HCT116 (cell line): ENCODE data around the gene KRTAP10-11. TPM values are rescaled to one million over a fixed set of nuclear protein-coding genes. Genes with fewer than 3 reads are reported as not detected.

Experiments used
- ATAC-seq: fragments of 200-7000 bp; cut with Tn5 transposase; 2 replicates; pipeline ENCODE4 v1.9.1; 2020; ENCODE audit warnings: mild to moderate bottlenecking, moderate library complexity
- BruUV-seq: library from RNA; stranded (reverse); fragments of 400-500 nt; replicated peaks from 2 replicates; lab custom pipeline; 2021; lab: Mats Ljungman, UMichigan
- CTCF ChIA-PET: fragments of 300-600 bp; sonication (Branson Sonifier 250); formaldehyde crosslinking; loops from one replicate; lab custom pipeline; 2021; ENCODE audit warnings: antibody characterized with exemption; lab: Charles Lee
- POLR2A ChIA-PET: fragments of 300-600, 350-600 bp; sonication (Branson Sonifier 250); formaldehyde crosslinking; loops from one replicate; lab custom pipeline; 2021; ENCODE audit warnings: antibody characterized with exemption; lab: Charles Lee
- RAD21 ChIA-PET, 2 experiments: fragments of 300-600 bp; sonication (Branson Sonifier 250); formaldehyde crosslinking; loops; one replicate each; lab custom pipeline; 2023; ENCODE audit warnings: low total read pairs in 2 of 2; ENCODE audit not compliant: uncharacterized antibody in 2 of 2, unreplicated experiment in 2 of 2, low non-redundant PET in 1 of 2; lab: Charles Lee
- DNase-seq: peaks from one replicate; pipeline ENCODE4 v3.0.0-alpha.2; 2010; ENCODE audit warnings: low read depth, low spot score
- H2AFZ ChIP-seq: fragments of 200-600 bp; shearing (Covaris generic), sonication (generic); 2 replicates; pipeline ENCODE4 v1.6.1; 2017; ENCODE audit warnings: low read depth, mixed run types, mixed read lengths, antibody characterized with exemption, low read length; ENCODE audit not compliant: poor library complexity, severe bottlenecking
- H3K27ac ChIP-seq: 2 replicates; pipeline ENCODE4 v1.5.1; 2012; ENCODE audit warnings: low read depth, low read length
- H3K27me3 ChIP-seq: fragments of 200-600 bp; sonication (generic); 2 replicates; pipeline ENCODE4 v1.6.1; 2016; ENCODE audit warnings: mixed run types, low read length, mixed read lengths; ENCODE audit not compliant: insufficient read depth
- H3K36me3 ChIP-seq, 2 experiments: fragments of 200-500 bp in 1 of 2; fragments of 200-600 bp in 1 of 2; sonication (Bioruptor generic) in 1 of 2; sonication (generic) in 1 of 2; 2 replicates each; pipeline versions ENCODE4 v1.5.1 to v1.6.1; 2014 to 2016; ENCODE audit warnings: low read length in 2 of 2, inconsistent platforms in 1 of 2, mixed read lengths in 1 of 2, mixed run types in 1 of 2; ENCODE audit not compliant: insufficient read depth in 2 of 2, control insufficient read depth in 1 of 2
- H3K4me1 ChIP-seq, 2 experiments: fragments of 200-600 bp in 1 of 2; sonication (generic) in 1 of 2; 2 replicates each; pipeline versions ENCODE4 v1.5.1 to v1.6.1; 2012 to 2017; ENCODE audit warnings: low read length in 2 of 2, inconsistent platforms in 1 of 2, mild to moderate bottlenecking in 1 of 2, mixed read lengths in 1 of 2, mixed run types in 1 of 2, moderate library complexity in 1 of 2; ENCODE audit not compliant: insufficient read depth in 2 of 2, control insufficient read depth in 1 of 2
- H3K4me2 ChIP-seq: fragments of 200-600 bp; sonication (generic); 2 replicates; pipeline ENCODE4 v1.6.1; 2017; ENCODE audit warnings: mixed run types, low read length, mixed read lengths
- H3K4me3 ChIP-seq, 2 experiments: fragments of 200-600 bp in 1 of 2; sonication (generic) in 1 of 2; replicated peaks in 1 of 2; 2 replicates each; pipeline ENCODE4 v1.5.1; 2011 to 2016; ENCODE audit warnings: low read length in 2 of 2, control low read depth in 1 of 2, low read depth in 1 of 2, mild to moderate bottlenecking in 1 of 2, mixed read lengths in 1 of 2, mixed run types in 1 of 2
- H3K79me2 ChIP-seq: fragments of 200-600 bp; sonication (generic); 2 replicates; pipeline ENCODE4 v1.6.1; 2017; ENCODE audit warnings: mild to moderate bottlenecking, mixed run types, low read length, moderate library complexity, mixed read lengths; ENCODE audit not compliant: insufficient read depth
- H3K9ac ChIP-seq: fragments of 200-600 bp; sonication (generic); 2 replicates; pipeline ENCODE4 v1.6.1; 2016; ENCODE audit warnings: low read length, mixed read lengths
- H3K9me2 ChIP-seq: fragments of 200-600 bp; sonication (generic), shearing (Covaris generic); 2 replicates; pipeline ENCODE4 v1.6.1; 2017; ENCODE audit warnings: mixed run types, mild to moderate bottlenecking, moderate library complexity; ENCODE audit not compliant: insufficient read depth
- H3K9me3 ChIP-seq, 2 experiments: fragments of 200-500 bp in 1 of 2; fragments of 200-600 bp in 1 of 2; sonication (Bioruptor generic) in 1 of 2; sonication (generic) in 1 of 2; 2 replicates each; pipeline ENCODE4 v1.6.1; 2014 to 2017; ENCODE audit warnings: low read length in 2 of 2, mixed read lengths in 2 of 2, inconsistent platforms in 1 of 2, low read depth in 1 of 2, mild to moderate bottlenecking in 1 of 2, mixed run types in 1 of 2, moderate library complexity in 1 of 2; ENCODE audit not compliant: control insufficient read depth in 1 of 2, insufficient read depth in 1 of 2
- H4K20me1 ChIP-seq: fragments of 200-600 bp; sonication (generic), shearing (Covaris generic); 2 replicates; pipeline ENCODE4 v1.6.1; 2017; ENCODE audit warnings: mixed run types, mild to moderate bottlenecking, moderate library complexity; ENCODE audit not compliant: insufficient read depth
- EGR1 ChIP-seq: IDR thresholded peaks from 2 replicates; pipeline ENCODE4 v1.6.1; 2012; ENCODE audit warnings: low read depth
- EZH2 ChIP-seq: fragments of 200-600 bp; sonication (generic); IDR thresholded peaks from 2 replicates; pipeline ENCODE4 v1.6.1; 2017; ENCODE audit warnings: antibody characterized with exemption, mixed run types
- EZH2phosphoT487 ChIP-seq: fragments of 200-600 bp; IDR thresholded peaks from 2 replicates; pipeline ENCODE4 v1.6.1; 2018; ENCODE audit warnings: antibody characterized with exemption, borderline replicate concordance
- FOSL1 ChIP-seq: IDR thresholded peaks from 2 replicates; pipeline ENCODE4 v1.6.1; 2012; ENCODE audit warnings: low read depth
- JUND ChIP-seq: IDR thresholded peaks from 2 replicates; pipeline ENCODE4 v1.6.1; 2012
- POLR2A ChIP-seq: IDR thresholded peaks from 2 replicates; pipeline ENCODE4 v1.7.0; 2011; ENCODE audit warnings: borderline replicate concordance; ENCODE audit not compliant: insufficient read depth, insufficient read length; ENCODE audit errors: extremely low read depth
- POLR2AphosphoS5 ChIP-seq: IDR thresholded peaks from 2 replicates; pipeline ENCODE4 v1.6.1; 2011; ENCODE audit warnings: mild to moderate bottlenecking, low read depth, low read length, moderate library complexity
- RAD21 ChIP-seq: IDR thresholded peaks from 2 replicates; pipeline ENCODE4 v1.6.1; 2012; ENCODE audit warnings: low read depth, mild to moderate bottlenecking
- SIN3A ChIP-seq: IDR thresholded peaks from 2 replicates; pipeline ENCODE4 v1.6.1; 2012; ENCODE audit warnings: low read depth
- SP1 ChIP-seq: IDR thresholded peaks from 2 replicates; pipeline ENCODE4 v1.6.1; 2012; ENCODE audit warnings: low read depth
- SRF ChIP-seq: IDR thresholded peaks from 2 replicates; pipeline ENCODE4 v1.6.1; 2012; ENCODE audit warnings: low read depth
- TCF7L2 ChIP-seq: IDR thresholded peaks from 2 replicates; pipeline ENCODE4 v1.7.0; 2011; ENCODE audit warnings: borderline replicate concordance, inconsistent platforms; ENCODE audit not compliant: insufficient read depth, insufficient read length; ENCODE audit errors: extremely low read depth
- YY1 ChIP-seq: IDR thresholded peaks from 2 replicates; pipeline ENCODE4 v1.6.1; 2011; ENCODE audit warnings: low read length, low read depth, moderate library complexity, mild to moderate bottlenecking; ENCODE audit not compliant: insufficient replicate concordance; ENCODE audit errors: extremely low read depth
- ZFX ChIP-seq: fragments of 450-650 bp; IDR thresholded peaks from 2 replicates; pipeline ENCODE4 v1.6.1; 2017
- ZNF274 ChIP-seq: fragments of 200-500 bp; sonication (Bioruptor generic); IDR thresholded peaks from 2 replicates; pipeline ENCODE4 v1.6.1; 2014; ENCODE audit warnings: mild to moderate bottlenecking, low read depth, low read length, inconsistent platforms
- intact Hi-C: fragments of 100-400 bp; cut with micrococcal nuclease; formaldehyde crosslinking; loops from 2 replicates; pipeline ENCODE4 v1.10.0; 2022
- total RNA-seq: library from RNA; stranded (reverse); gene quantifications from one replicate; pipeline ENCODE4 v1.2.1, GENCODE V29; 2021; ENCODE audit not compliant: unreplicated experiment
- TF ChIP-seq, protein P1 (sequence below): IDR thresholded peaks from 2 replicates; pipeline ENCODE4 v1.6.1; 2012
- TF ChIP-seq, protein P2 (sequence below): IDR thresholded peaks from 2 replicates; pipeline ENCODE4 v1.6.1; 2012
- TF ChIP-seq, protein P3 (sequence below): IDR thresholded peaks from 2 replicates; pipeline ENCODE4 v1.6.1; 2012; ENCODE audit warnings: low read depth
- TF ChIP-seq, protein P4 (sequence below): IDR thresholded peaks from 2 replicates; pipeline ENCODE4 v1.6.1; 2011; ENCODE audit warnings: mild to moderate bottlenecking, low read length, moderate library complexity; ENCODE audit not compliant: insufficient replicate concordance; ENCODE audit errors: extremely low read depth
- TF ChIP-seq, protein P5 (sequence below), 3 experiments: fragments of 200-600 bp in 1 of 3; sonication (generic) in 1 of 3; IDR thresholded peaks in 2 of 3; conservative IDR thresholded peaks in 1 of 3; 2 replicates each; pipeline ENCODE4 v1.5.1; 2012 to 2017; ENCODE audit warnings: low read depth in 2 of 3, low read length in 2 of 3, antibody characterized with exemption in 1 of 3, borderline replicate concordance in 1 of 3, control low read depth in 1 of 3, mild to moderate bottlenecking in 1 of 3, mixed read lengths in 1 of 3, mixed run types in 1 of 3, moderate library complexity in 1 of 3; ENCODE audit not compliant: insufficient read depth in 1 of 3

Gene KRTAP10-11
- total RNA-seq, 1 experiment from 2014 or later: not detected

DNA sequence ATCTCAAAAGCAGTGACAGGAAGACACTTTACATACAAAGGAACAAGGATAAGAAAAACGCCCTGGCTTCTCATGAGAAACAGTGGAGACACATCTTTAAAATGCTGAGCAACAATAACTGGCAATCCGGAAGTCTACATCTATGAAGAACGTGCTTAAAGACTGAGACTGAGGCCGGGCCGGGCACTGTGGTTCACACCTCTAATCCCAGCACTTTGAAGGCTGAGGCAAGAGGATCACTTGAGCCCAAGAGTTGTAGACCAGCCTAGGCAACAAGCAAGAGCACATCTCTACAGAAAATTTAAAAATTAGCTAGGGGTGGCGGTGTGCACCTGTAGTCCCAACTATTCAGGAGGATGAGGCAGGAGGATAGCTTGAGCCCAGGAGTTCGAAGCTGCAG is 37.9 kb downstream of the KRTAP10-11 start:
- Histone ChIP-seq H3K27me3 (0 out of 2 replicates have a peak, but pooled peaks cover 3% of the 10 kb centered on the region), H3K9me2 (no peaks in the 10 kb centered on the region), H3K9me3 (no peaks in the 10 kb centered on the region), H3K4me3 (no peak overlapping the region), H3K4me2 (no peak overlapping the region), H3K36me3 (no peaks in the 10 kb centered on the region), H3K79me2 (no peaks in the 10 kb centered on the region), H3K4me1 (no peaks in the 10 kb centered on the region), H3K9ac (no peak overlapping the region), H4K20me1 (no peaks in the 10 kb centered on the region), H2AFZ (no peak overlapping the region), H3K27ac (no peak overlapping the region)
- ChIA-PET POLR2A (no interaction called here), RAD21 (no interaction called here), CTCF (no interaction called here)
- BruUV-seq: no TSS peak
- intact Hi-C loops: no loop called here
- ATAC-seq: no peak
- TF ChIP-seq RAD21: no peak
- no peak for TF ChIP-seq YY1
- no peak for TF ChIP-seq ZFX
- no peak for TF ChIP-seq JUND
- no peak for TF ChIP-seq SIN3A
- TF ChIP-seq SP1: no peak
- TF ChIP-seq EZH2: no peak
- no peak for TF ChIP-seq ZNF274
- TF ChIP-seq EZH2phosphoT487: no peak
- no peak for TF ChIP-seq EGR1
- TF ChIP-seq, protein P1, sequence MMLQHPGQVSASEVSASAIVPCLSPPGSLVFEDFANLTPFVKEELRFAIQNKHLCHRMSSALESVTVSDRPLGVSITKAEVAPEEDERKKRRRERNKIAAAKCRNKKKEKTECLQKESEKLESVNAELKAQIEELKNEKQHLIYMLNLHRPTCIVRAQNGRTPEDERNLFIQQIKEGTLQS: no peak
- TF ChIP-seq, protein P2, sequence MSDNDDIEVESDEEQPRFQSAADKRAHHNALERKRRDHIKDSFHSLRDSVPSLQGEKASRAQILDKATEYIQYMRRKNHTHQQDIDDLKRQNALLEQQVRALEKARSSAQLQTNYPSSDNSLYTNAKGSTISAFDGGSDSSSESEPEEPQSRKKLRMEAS: no peak
- TF ChIP-seq, protein P3, sequence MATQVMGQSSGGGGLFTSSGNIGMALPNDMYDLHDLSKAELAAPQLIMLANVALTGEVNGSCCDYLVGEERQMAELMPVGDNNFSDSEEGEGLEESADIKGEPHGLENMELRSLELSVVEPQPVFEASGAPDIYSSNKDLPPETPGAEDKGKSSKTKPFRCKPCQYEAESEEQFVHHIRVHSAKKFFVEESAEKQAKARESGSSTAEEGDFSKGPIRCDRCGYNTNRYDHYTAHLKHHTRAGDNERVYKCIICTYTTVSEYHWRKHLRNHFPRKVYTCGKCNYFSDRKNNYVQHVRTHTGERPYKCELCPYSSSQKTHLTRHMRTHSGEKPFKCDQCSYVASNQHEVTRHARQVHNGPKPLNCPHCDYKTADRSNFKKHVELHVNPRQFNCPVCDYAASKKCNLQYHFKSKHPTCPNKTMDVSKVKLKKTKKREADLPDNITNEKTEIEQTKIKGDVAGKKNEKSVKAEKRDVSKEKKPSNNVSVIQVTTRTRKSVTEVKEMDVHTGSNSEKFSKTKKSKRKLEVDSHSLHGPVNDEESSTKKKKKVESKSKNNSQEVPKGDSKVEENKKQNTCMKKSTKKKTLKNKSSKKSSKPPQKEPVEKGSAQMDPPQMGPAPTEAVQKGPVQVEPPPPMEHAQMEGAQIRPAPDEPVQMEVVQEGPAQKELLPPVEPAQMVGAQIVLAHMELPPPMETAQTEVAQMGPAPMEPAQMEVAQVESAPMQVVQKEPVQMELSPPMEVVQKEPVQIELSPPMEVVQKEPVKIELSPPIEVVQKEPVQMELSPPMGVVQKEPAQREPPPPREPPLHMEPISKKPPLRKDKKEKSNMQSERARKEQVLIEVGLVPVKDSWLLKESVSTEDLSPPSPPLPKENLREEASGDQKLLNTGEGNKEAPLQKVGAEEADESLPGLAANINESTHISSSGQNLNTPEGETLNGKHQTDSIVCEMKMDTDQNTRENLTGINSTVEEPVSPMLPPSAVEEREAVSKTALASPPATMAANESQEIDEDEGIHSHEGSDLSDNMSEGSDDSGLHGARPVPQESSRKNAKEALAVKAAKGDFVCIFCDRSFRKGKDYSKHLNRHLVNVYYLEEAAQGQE: no peak
- TF ChIP-seq SRF: no peak
- no peak for TF ChIP-seq POLR2AphosphoS5
- TF ChIP-seq, protein P4, sequence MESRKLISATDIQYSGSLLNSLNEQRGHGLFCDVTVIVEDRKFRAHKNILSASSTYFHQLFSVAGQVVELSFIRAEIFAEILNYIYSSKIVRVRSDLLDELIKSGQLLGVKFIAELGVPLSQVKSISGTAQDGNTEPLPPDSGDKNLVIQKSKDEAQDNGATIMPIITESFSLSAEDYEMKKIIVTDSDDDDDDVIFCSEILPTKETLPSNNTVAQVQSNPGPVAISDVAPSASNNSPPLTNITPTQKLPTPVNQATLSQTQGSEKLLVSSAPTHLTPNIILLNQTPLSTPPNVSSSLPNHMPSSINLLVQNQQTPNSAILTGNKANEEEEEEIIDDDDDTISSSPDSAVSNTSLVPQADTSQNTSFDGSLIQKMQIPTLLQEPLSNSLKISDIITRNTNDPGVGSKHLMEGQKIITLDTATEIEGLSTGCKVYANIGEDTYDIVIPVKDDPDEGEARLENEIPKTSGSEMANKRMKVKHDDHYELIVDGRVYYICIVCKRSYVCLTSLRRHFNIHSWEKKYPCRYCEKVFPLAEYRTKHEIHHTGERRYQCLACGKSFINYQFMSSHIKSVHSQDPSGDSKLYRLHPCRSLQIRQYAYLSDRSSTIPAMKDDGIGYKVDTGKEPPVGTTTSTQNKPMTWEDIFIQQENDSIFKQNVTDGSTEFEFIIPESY: no peak
- no peak for TF ChIP-seq POLR2A
- TF ChIP-seq TCF7L2: no peak
- TF ChIP-seq, protein P5, sequence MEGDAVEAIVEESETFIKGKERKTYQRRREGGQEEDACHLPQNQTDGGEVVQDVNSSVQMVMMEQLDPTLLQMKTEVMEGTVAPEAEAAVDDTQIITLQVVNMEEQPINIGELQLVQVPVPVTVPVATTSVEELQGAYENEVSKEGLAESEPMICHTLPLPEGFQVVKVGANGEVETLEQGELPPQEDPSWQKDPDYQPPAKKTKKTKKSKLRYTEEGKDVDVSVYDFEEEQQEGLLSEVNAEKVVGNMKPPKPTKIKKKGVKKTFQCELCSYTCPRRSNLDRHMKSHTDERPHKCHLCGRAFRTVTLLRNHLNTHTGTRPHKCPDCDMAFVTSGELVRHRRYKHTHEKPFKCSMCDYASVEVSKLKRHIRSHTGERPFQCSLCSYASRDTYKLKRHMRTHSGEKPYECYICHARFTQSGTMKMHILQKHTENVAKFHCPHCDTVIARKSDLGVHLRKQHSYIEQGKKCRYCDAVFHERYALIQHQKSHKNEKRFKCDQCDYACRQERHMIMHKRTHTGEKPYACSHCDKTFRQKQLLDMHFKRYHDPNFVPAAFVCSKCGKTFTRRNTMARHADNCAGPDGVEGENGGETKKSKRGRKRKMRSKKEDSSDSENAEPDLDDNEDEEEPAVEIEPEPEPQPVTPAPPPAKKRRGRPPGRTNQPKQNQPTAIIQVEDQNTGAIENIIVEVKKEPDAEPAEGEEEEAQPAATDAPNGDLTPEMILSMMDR (IDR thresholded peaks at IDR 0.05 in 2 of 3, conservative IDR thresholded peaks at IDR 0.05 in 1 of 3; ENCODE audit: borderline replicate concordance in 1 of 3, insufficient read depth in 1 of 3, low read depth in 2 of 3, low read length in 2 of 3): no peak
- no peak for TF ChIP-seq FOSL1
- no peak for DNase-seq
